ENCODE measurements around the gene DNAI2.

DNAI2 gene

GRCh38 chr17:74332763-74333283 is 58.8 kb downstream of the DNAI2 start:
- Histone ChIP-seq H3K27ac (ENCODE audit: low read depth, low read length) (no peak overlapping the region), H3K9me3 (ENCODE audit: control insufficient read depth in 5 of 5, low read length in 5 of 5) (peaks cover 0 to 4% (median 0%) of the 10 kb centered on the region in 5 donors), H3K36me3 (ENCODE audit: control insufficient read depth in 5 of 5, insufficient read depth in 5 of 5, low read length in 5 of 5) (no peaks in the 10 kb centered on the region), H3K27me3 (ENCODE audit: control insufficient read depth in 5 of 5, insufficient read depth in 4 of 5, low read length in 5 of 5) (peaks cover 4 to 8% (median 7%) of the 10 kb centered on the region in 5 donors), H3K9ac (ENCODE audit: low read length in 5 of 5) (no peak overlapping the region), H3K4me3 (ENCODE audit: low read depth in 1 of 5, low read length in 5 of 5) (no peak overlapping the region), H3K4me1 (ENCODE audit: control insufficient read depth in 5 of 5, insufficient read depth in 5 of 5, low read length in 5 of 5) (no peaks in the 10 kb centered on the region)

- Histone ChIP-seq H3K27ac (ENCODE audit: low read depth, low read length) (no peak overlapping the region), H3K9me3 (ENCODE audit: control insufficient read depth in 5 of 5, low read length in 5 of 5) (peaks cover 0 to 4% (median 0%) of the 10 kb centered on the region in 5 donors), H3K4me3 (ENCODE audit: low read depth in 1 of 5, low read length in 5 of 5) (no peak overlapping the region), H3K36me3 (ENCODE audit: control insufficient read depth in 5 of 5, insufficient read depth in 5 of 5, low read length in 5 of 5) (no peaks in the 10 kb centered on the region), H3K4me1 (ENCODE audit: control insufficient read depth in 5 of 5, insufficient read depth in 5 of 5, low read length in 5 of 5) (no peaks in the 10 kb centered on the region), H3K9ac (ENCODE audit: low read length in 5 of 5) (no peak overlapping the region), H3K27me3 (ENCODE audit: control insufficient read depth in 5 of 5, insufficient read depth in 4 of 5, low read length in 5 of 5) (peaks cover 11 to 17% (median 14%) of the 10 kb centered on the region in 5 donors)
These were observed 60.5 kb downstream of the DNAI2 start for GRCh38 chr17:74334393-74335039.

- H3K4me1 ChIP-seq (ENCODE audit: control insufficient read depth in 5 of 5, insufficient read depth in 5 of 5, low read length in 5 of 5), result no peaks in the 10 kb centered on the region
- H3K36me3 ChIP-seq (ENCODE audit: control insufficient read depth in 5 of 5, insufficient read depth in 5 of 5, low read length in 5 of 5), result no peaks in the 10 kb centered on the region
- no peak overlapping the region for H3K27ac ChIP-seq (ENCODE audit: low read depth, low read length)
- H3K4me3 ChIP-seq (ENCODE audit: low read depth in 1 of 5, low read length in 5 of 5), result no peak overlapping the region
- no peak overlapping the region for H3K9ac ChIP-seq (ENCODE audit: low read length in 5 of 5)
- peaks cover 11 to 24% (median 17%) of the 10 kb centered on the region in 5 donors for H3K27me3 ChIP-seq (ENCODE audit: control insufficient read depth in 5 of 5, insufficient read depth in 4 of 5, low read length in 5 of 5)
- peaks cover 0 to 4% (median 0%) of the 10 kb centered on the region in 5 donors for H3K9me3 ChIP-seq (ENCODE audit: control insufficient read depth in 5 of 5, low read length in 5 of 5)
These were observed 61.6 kb downstream of the DNAI2 start for GRCh38 chr17:74335529-74336062.

GRCh38 chr17:74336307-74336706 is 62.3 kb downstream of the DNAI2 start:
- Histone ChIP-seq H3K9me3 (ENCODE audit: control insufficient read depth in 5 of 5, low read length in 5 of 5) (peaks cover 0 to 4% (median 0%) of the 10 kb centered on the region in 5 donors), H3K4me3 (ENCODE audit: low read depth in 1 of 5, low read length in 5 of 5) (no peak overlapping the region), H3K36me3 (ENCODE audit: control insufficient read depth in 5 of 5, insufficient read depth in 5 of 5, low read length in 5 of 5) (no peaks in the 10 kb centered on the region), H3K27ac (ENCODE audit: low read depth, low read length) (no peak overlapping the region), H3K9ac (ENCODE audit: low read length in 5 of 5) (no peak overlapping the region), H3K4me1 (ENCODE audit: control insufficient read depth in 5 of 5, insufficient read depth in 5 of 5, low read length in 5 of 5) (no peaks in the 10 kb centered on the region), H3K27me3 (ENCODE audit: control insufficient read depth in 5 of 5, insufficient read depth in 4 of 5, low read length in 5 of 5) (peaks cover 11 to 21% (median 17%) of the 10 kb centered on the region in 5 donors)

- Histone ChIP-seq H3K27ac (ENCODE audit: low read depth, low read length) (no peak overlapping the region), H3K4me3 (ENCODE audit: low read depth in 1 of 5, low read length in 5 of 5) (no peak overlapping the region), H3K9me3 (ENCODE audit: control insufficient read depth in 5 of 5, low read length in 5 of 5) (peaks cover 0 to 4% (median 0%) of the 10 kb centered on the region in 5 donors), H3K4me1 (ENCODE audit: control insufficient read depth in 5 of 5, insufficient read depth in 5 of 5, low read length in 5 of 5) (no peaks in the 10 kb centered on the region), H3K27me3 (ENCODE audit: control insufficient read depth in 5 of 5, insufficient read depth in 4 of 5, low read length in 5 of 5) (peaks cover 11 to 24% (median 21%) of the 10 kb centered on the region in 5 donors), H3K36me3 (ENCODE audit: control insufficient read depth in 5 of 5, insufficient read depth in 5 of 5, low read length in 5 of 5) (no peaks in the 10 kb centered on the region), H3K9ac (ENCODE audit: low read length in 5 of 5) (no peak overlapping the region)
These were observed 63.9 kb downstream of the DNAI2 start for GRCh38 chr17:74337834-74338500.

GRCh38 chr17:74339537-74340195 is 65.6 kb downstream of the DNAI2 start:
- no peaks in the 10 kb centered on the region for H3K36me3 ChIP-seq (ENCODE audit: control insufficient read depth in 5 of 5, insufficient read depth in 5 of 5, low read length in 5 of 5)
- no peak overlapping the region for H3K9ac ChIP-seq (ENCODE audit: low read length in 5 of 5)
- peaks cover 11 to 35% (median 28%) of the 10 kb centered on the region in 5 donors for H3K27me3 ChIP-seq (ENCODE audit: control insufficient read depth in 5 of 5, insufficient read depth in 4 of 5, low read length in 5 of 5)
- H3K4me1 ChIP-seq (ENCODE audit: control insufficient read depth in 5 of 5, insufficient read depth in 5 of 5, low read length in 5 of 5), result peaks cover 0 to 5% (median 0%) of the 10 kb centered on the region in 5 donors
- no peak overlapping the region for H3K4me3 ChIP-seq (ENCODE audit: low read depth in 1 of 5, low read length in 5 of 5)
- no peak overlapping the region for H3K27ac ChIP-seq (ENCODE audit: low read depth, low read length)
- H3K9me3 ChIP-seq (ENCODE audit: control insufficient read depth in 5 of 5, low read length in 5 of 5), result peaks cover 0 to 1% (median 0%) of the 10 kb centered on the region in 5 donors

GRCh38 chr17:74340470-74341023 is 66.5 kb downstream of the DNAI2 start:
- Histone ChIP-seq H3K4me3 (ENCODE audit: low read depth in 1 of 5, low read length in 5 of 5) (no peak overlapping the region), H3K9me3 (ENCODE audit: control insufficient read depth in 5 of 5, low read length in 5 of 5) (no peaks in the 10 kb centered on the region), H3K9ac (ENCODE audit: low read length in 5 of 5) (no peak overlapping the region), H3K27me3 (ENCODE audit: control insufficient read depth in 5 of 5, insufficient read depth in 4 of 5, low read length in 5 of 5) (peaks cover 12 to 40% (median 32%) of the 10 kb centered on the region in 5 donors), H3K36me3 (ENCODE audit: control insufficient read depth in 5 of 5, insufficient read depth in 5 of 5, low read length in 5 of 5) (no peaks in the 10 kb centered on the region), H3K27ac (ENCODE audit: low read depth, low read length) (no peak overlapping the region), H3K4me1 (ENCODE audit: control insufficient read depth in 5 of 5, insufficient read depth in 5 of 5, low read length in 5 of 5) (peaks cover 0 to 5% (median 0%) of the 10 kb centered on the region in 5 donors)

- Histone ChIP-seq H3K36me3 (ENCODE audit: control insufficient read depth in 5 of 5, insufficient read depth in 5 of 5, low read length in 5 of 5) (no peaks in the 10 kb centered on the region), H3K4me3 (ENCODE audit: low read depth in 1 of 5, low read length in 5 of 5) (no peak overlapping the region), H3K4me1 (ENCODE audit: control insufficient read depth in 5 of 5, insufficient read depth in 5 of 5, low read length in 5 of 5) (peaks cover 0 to 5% (median 0%) of the 10 kb centered on the region in 5 donors), H3K27me3 (ENCODE audit: control insufficient read depth in 5 of 5, insufficient read depth in 4 of 5, low read length in 5 of 5) (peaks cover 15 to 37% (median 32%) of the 10 kb centered on the region in 5 donors), H3K27ac (ENCODE audit: low read depth, low read length) (no peak overlapping the region), H3K9ac (ENCODE audit: low read length in 5 of 5) (no peak overlapping the region), H3K9me3 (ENCODE audit: control insufficient read depth in 5 of 5, low read length in 5 of 5) (no peaks in the 10 kb centered on the region)
These were observed 68.2 kb downstream of the DNAI2 start for GRCh38 chr17:74342224-74342623.

- Histone ChIP-seq H3K27me3 (ENCODE audit: control insufficient read depth in 5 of 5, insufficient read depth in 4 of 5, low read length in 5 of 5) (peaks cover 8 to 35% (median 33%) of the 10 kb centered on the region in 5 donors), H3K4me1 (ENCODE audit: control insufficient read depth in 5 of 5, insufficient read depth in 5 of 5, low read length in 5 of 5) (peaks cover 0 to 5% (median 0%) of the 10 kb centered on the region in 5 donors), H3K9ac (ENCODE audit: low read length in 5 of 5) (no peak overlapping the region), H3K9me3 (ENCODE audit: control insufficient read depth in 5 of 5, low read length in 5 of 5) (no peaks in the 10 kb centered on the region), H3K27ac (ENCODE audit: low read depth, low read length) (no peak overlapping the region), H3K4me3 (ENCODE audit: low read depth in 1 of 5, low read length in 5 of 5) (no peak overlapping the region), H3K36me3 (ENCODE audit: control insufficient read depth in 5 of 5, insufficient read depth in 5 of 5, low read length in 5 of 5) (no peaks in the 10 kb centered on the region)
These were observed 69.1 kb downstream of the DNAI2 start for GRCh38 chr17:74343121-74343520.

All from subcutaneous abdominal adipose tissue (tissue), 5 donors.